HG02973 (cell line): ENCODE data around the gene DAAM2.

Experiments
- ATAC-seq: cut with Tn5 transposase; IDR thresholded peaks from one replicate; pipeline ENCODE4 v1.9.1; 2021; ENCODE audit warnings: moderate library complexity; ENCODE audit not compliant: unreplicated experiment

Gene DAAM2

DNA sequence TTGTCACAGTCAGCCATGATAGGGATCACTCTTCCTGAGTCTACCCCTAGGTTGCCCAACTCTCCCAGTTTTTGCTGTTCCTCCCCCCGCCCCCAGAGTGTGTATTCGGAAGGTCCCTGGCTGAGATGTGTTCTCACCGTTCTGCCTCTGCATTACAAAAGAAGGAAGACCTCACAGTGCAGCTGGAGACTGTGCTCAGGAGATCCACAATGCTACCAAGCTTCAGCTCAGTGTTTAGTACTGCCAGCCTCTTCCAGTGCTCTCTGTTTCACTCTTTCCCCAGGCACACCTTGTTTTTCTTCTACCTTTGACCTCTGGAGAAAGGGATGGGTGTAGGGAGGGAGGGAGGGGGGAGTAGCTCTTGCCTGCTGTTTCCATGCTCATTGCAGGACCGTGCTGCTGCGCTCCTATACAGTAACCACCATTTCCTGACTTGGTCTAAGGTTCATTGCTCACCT lies 155.5 kb downstream of the DAAM2 start:
- ATAC-seq = no peak

DNA sequence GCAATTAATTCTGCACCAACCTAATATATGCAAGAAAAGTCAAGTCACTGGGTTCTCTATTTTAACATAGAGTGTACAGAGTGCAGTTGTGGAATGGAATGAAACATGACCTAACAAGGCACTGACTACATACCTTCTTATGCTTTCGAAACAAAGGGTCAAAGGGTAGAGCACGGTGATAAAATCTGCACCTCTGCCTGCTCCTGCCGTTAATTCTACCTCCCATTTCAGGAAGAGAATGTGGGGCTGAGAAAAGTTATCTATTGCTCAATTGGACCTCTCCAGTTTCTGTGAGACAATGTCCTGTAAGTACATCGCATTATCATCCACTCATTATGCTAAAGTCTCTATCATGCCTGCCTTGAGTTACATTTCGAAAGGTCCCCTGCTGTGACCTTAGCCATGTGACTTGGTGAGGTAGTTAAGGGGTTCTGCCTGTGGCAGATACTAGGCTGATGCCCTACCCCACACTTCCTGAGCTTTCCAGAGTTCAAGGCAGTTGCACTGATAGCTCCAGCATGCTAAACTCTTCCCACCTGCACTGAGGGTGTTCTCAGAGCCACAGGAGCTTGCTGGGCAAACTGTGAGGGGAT lies 156.1 kb downstream of the DAAM2 start:
- no peak for ATAC-seq

DNA sequence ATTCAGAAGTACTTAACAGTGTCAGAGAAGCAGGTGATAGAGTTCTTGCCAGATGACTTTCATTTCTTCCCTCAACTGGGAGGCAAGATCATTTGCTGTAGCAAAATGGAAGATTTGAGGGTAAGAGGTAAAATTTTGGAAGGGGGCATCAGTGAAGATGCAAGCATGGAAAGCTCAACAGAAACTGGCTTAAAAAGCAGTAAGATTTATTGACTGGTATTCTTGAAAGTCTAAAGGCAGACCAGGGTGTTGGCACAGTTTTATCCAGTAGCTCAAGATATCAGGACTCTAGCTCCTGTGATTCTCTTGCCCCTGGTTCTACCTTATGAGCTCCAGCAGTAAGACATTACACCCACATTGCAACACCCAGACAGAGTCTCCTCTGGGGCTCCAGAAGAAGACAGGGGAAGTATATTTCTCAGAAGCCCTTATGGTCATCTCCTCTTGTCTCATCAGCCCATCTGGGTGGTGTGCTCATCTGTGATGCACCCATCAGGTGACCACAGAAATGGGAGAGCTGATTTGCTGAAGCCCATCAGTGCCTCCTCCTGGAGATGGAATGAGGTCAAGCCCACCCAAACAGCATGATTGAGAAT lies 158.0 kb downstream of the DAAM2 start:
- ATAC-seq = no peak

DNA sequence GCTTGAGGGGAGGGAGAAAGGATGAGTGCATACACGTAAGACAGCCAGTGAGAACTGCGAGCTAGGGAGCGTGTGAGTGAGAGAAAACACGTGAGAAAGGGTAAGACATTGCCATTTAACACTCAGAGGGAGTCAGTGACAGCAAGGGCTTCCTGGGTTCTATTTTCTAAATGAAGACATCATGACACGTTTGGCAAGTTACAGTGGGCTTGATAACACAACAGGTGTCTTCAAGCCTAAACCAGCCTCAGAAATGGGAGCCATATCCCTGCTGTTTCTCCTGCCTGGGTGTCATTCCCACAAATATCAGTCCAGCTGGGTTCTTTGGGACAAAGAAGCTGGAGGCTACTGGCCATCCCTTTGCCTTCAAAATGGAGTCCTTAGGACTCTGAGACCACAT lies 159.0 kb downstream of the DAAM2 start:
- no peak for ATAC-seq

DNA sequence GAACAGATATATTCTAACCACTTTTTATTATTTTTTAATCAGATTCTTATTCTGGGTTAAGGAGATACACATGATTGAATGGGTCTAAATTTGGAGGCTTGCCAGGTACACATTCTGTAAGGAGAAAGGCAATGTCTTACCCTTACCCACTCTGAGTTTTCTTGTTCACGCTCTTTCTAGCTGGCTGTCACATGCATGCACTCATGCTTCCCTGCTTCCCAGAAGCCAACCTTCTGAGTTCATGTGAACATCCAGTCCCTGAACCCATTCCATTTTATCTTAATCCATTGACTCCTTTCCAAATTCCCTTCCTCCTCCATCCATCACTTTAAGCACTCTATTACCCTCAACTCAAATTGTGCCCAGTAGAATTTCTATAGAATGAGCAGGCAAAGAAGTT lies 159.5 kb downstream of the DAAM2 start:
- no peak for ATAC-seq

DNA sequence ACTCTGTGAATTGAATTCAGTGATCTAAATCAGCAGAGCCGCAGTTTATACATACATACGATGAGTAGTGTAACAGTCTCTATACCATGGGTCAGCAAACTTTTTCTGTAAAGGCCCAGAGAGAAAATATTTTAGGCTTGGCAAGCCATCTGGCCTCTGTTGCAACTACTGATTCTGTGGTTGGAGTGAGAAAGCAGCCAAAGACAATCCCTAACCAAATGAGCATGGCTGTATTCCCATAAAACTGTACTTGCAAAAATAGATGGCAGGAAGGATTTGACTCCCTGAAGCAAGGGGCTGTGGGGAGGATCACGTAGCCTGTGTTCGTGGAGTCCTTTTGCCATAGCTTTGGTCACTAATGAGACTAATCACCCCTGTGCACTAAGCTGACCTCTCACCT lies 160.0 kb downstream of the DAAM2 start:
- no peak for ATAC-seq

DNA sequence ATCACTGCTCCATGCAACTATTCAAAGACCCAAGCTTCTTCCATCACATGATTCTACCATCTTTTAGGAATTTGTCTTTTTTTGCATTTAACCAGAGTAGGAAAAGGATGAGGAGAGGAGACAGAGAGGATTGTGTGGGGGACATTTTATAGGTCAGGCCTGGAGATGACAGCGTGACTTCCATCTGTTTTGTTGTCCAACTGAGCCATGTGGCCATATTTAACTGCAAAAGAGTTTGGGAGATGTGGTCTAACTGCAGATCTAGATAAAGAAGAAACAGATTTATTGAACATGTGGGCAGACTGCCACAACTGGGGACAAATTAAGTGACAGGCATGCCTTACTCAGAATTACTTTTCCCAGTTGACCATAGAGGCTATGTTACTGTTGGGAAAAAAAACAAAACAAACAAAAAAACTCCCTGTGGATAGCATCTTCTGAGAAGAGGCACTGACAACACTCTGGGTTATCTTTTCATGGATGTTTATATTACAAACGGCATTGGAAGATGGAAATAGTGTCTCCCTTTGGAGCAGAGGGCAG lies 161.0 kb downstream of the DAAM2 start:
- no peak for ATAC-seq
